ENCODE results near the gene SHROOM4. TPM values are rescaled to one million over a fixed set of nuclear protein-coding genes. Genes with fewer than 3 reads are reported as not detected.

The SHROOM4 gene
- total RNA-seq, 1 experiment from 2014 or later = 2.1 TPM

- Histone ChIP-seq H3T11ph (ENCODE audit: low read length) (no peak overlapping the region), H3K27ac (ENCODE audit: insufficient read length, low read depth, low read length) (no peak overlapping the region), H2BK12ac (ENCODE audit: insufficient read length, low read depth, low read length) (no peak overlapping the region), H3K18ac (ENCODE audit: insufficient read length, low read depth, low read length) (no peak overlapping the region), H2BK15ac (ENCODE audit: low read depth, low read length) (no peak overlapping the region), H3K14ac (ENCODE audit: insufficient read depth, low read length) (no peak overlapping the region), H2AFZ (ENCODE audit: low read length) (no peak overlapping the region), H3K56ac (ENCODE audit: insufficient read length, low read depth, low read length) (no peak overlapping the region), H3K27me3 (ENCODE audit: insufficient read depth, low read length) (peaks cover 7% of the 10 kb centered on the region), H2BK5ac (ENCODE audit: insufficient read length, low read length) (no peak overlapping the region), H3K9ac (ENCODE audit: extremely low read depth, insufficient read length, low read length) (no peak overlapping the region), H3K23me2 (ENCODE audit: insufficient read length, low read depth, low read length, poor library complexity, severe bottlenecking) (no peaks in the 10 kb centered on the region), H4K8ac (replicated peaks; ENCODE audit: insufficient read length, low read depth, low read length) (no peak overlapping the region), H2BK20ac (ENCODE audit: low read depth, low read length, poor library complexity, severe bottlenecking) (no peak overlapping the region), H3K9me3 (ENCODE audit: control insufficient read depth, low read depth, low read length) (peaks cover 15% of the 10 kb centered on the region), H4K5ac (ENCODE audit: insufficient read length, low read depth, low read length) (no peak overlapping the region), H2BK120ac (ENCODE audit: low read depth, low read length, poor library complexity, severe bottlenecking) (no peak overlapping the region), H3K4me1 (ENCODE audit: insufficient read depth, low read length) (no peaks in the 10 kb centered on the region), H3K79me1 (ENCODE audit: insufficient read depth, low read depth, low read length, poor library complexity, severe bottlenecking) (no peaks in the 10 kb centered on the region), H3K4ac (ENCODE audit: low read depth, low read length) (no peak overlapping the region), H2AK5ac (ENCODE audit: insufficient read length, low read length) (no peak overlapping the region), H3K23ac (ENCODE audit: insufficient read length, low read depth, low read length) (no peak overlapping the region), H4K91ac (ENCODE audit: insufficient read length, low read depth, low read length) (no peak overlapping the region), H3K79me2 (ENCODE audit: insufficient read depth, low read length) (no peaks in the 10 kb centered on the region), H3K4me2 (ENCODE audit: insufficient read depth, insufficient read length, low read length) (no peak overlapping the region), H4K20me1 (ENCODE audit: control insufficient read depth, insufficient read depth, insufficient read length) (no peaks in the 10 kb centered on the region)
- WGBS (ENCODE audit: extremely low coverage, insufficient read length, low lambda C conversion rate) = no CpG with 5 or more reads among the region's 3 CpGs
- Mint-ChIP-seq H3K27ac (no peak overlapping the region), H3K36me3 (ENCODE audit: insufficient read depth in 1 of 3, low read depth in 3 of 3) (peaks cover 2 to 9% (median 4%) of the 10 kb centered on the region in 3 experiments; a peak in 4 of 7 replicates), H3K27me3 (ENCODE audit: low read depth) (peaks cover 7% of the 10 kb centered on the region), H3K9me3 (peaks cover 47 to 49% of the 10 kb centered on the region in 2 experiments), H3K4me1 (no peaks in the 10 kb centered on the region), H3K4me3 (no peak overlapping the region)
- TF ChIP-seq CTCF (conservative IDR thresholded peaks at IDR 0.05) = no peak
- no peak for DNase-seq
Observed at GRCh38 chrX:50586980-50587379, 227.0 kb downstream of the SHROOM4 start.
